ENCODE data around the gene VASN.
A peak's percentile ranks its signal among the peaks of the same experiment; 100 is the strongest.

Gene VASN

GRCh38 chr16:4356820-4357219, 14.8 kb upstream of the VASN start:
- Mint-ChIP-seq H3K4me1 (ENCODE audit: low read depth) (peaks cover 2% of the 10 kb centered on the region), H3K27me3 (no peaks in the 10 kb centered on the region), H3K27ac (no peak overlapping the region), H3K4me3 (no peak overlapping the region), H3K9me3 (no peaks in the 10 kb centered on the region), H3K36me3 (ENCODE audit: low read depth) (peaks cover 55% of the 10 kb centered on the region)
- no peak for DNase-seq

GRCh38 chr16:4358236-4358635, 13.4 kb upstream of the VASN start:
- no peaks in the 10 kb centered on the region for H3K9me3 Mint-ChIP-seq
- H3K27me3 Mint-ChIP-seq = no peaks in the 10 kb centered on the region
- H3K27ac Mint-ChIP-seq = no peak overlapping the region
- H3K4me3 Mint-ChIP-seq = no peak overlapping the region
- H3K36me3 Mint-ChIP-seq (ENCODE audit: low read depth) = peaks cover 66% of the 10 kb centered on the region
- DNase-seq = no peak
- no peaks in the 10 kb centered on the region for H3K4me1 Mint-ChIP-seq (ENCODE audit: low read depth)

- H3K4me3 Mint-ChIP-seq = no peak overlapping the region
- no peaks in the 10 kb centered on the region for H3K9me3 Mint-ChIP-seq
- H3K27me3 Mint-ChIP-seq = no peaks in the 10 kb centered on the region
- peaks cover 67% of the 10 kb centered on the region for H3K36me3 Mint-ChIP-seq (ENCODE audit: low read depth)
- peak; percentile 84 for DNase-seq
- no peaks in the 10 kb centered on the region for H3K4me1 Mint-ChIP-seq (ENCODE audit: low read depth)
- H3K27ac Mint-ChIP-seq = peak overlapping the region; percentile 64
Observed at GRCh38 chr16:4358831-4359561, 12.7 kb upstream of the VASN start.

- Mint-ChIP-seq H3K9me3 (no peaks in the 10 kb centered on the region), H3K27me3 (no peaks in the 10 kb centered on the region), H3K27ac (no peak overlapping the region), H3K4me1 (ENCODE audit: low read depth) (no peaks in the 10 kb centered on the region), H3K4me3 (no peak overlapping the region), H3K36me3 (ENCODE audit: low read depth) (peaks cover 63% of the 10 kb centered on the region)
- DNase-seq = no peak
Observed at GRCh38 chr16:4359914-4360313, 11.7 kb upstream of the VASN start.

- no peak overlapping the region for H3K27ac Mint-ChIP-seq
- no peaks in the 10 kb centered on the region for H3K9me3 Mint-ChIP-seq
- H3K27me3 Mint-ChIP-seq = no peaks in the 10 kb centered on the region
- DNase-seq = no peak
- H3K4me1 Mint-ChIP-seq (ENCODE audit: low read depth) = no peaks in the 10 kb centered on the region
- H3K4me3 Mint-ChIP-seq = no peak overlapping the region
- H3K36me3 Mint-ChIP-seq (ENCODE audit: low read depth) = peaks cover 63% of the 10 kb centered on the region
Observed at GRCh38 chr16:4360538-4361021, 11.1 kb upstream of the VASN start.

GRCh38 chr16:4361033-4361943, 10.4 kb upstream of the VASN start:
- Mint-ChIP-seq H3K27ac (no peak overlapping the region), H3K4me3 (no peak overlapping the region)

GRCh38 chr16:4361944-4362311, 9.7 kb upstream of the VASN start:
- H3K27me3 Mint-ChIP-seq = no peaks in the 10 kb centered on the region
- no peaks in the 10 kb centered on the region for H3K4me1 Mint-ChIP-seq (ENCODE audit: low read depth)
- H3K4me3 Mint-ChIP-seq = no peak overlapping the region
- no peaks in the 10 kb centered on the region for H3K9me3 Mint-ChIP-seq
- no peak for DNase-seq
- peaks cover 66% of the 10 kb centered on the region for H3K36me3 Mint-ChIP-seq (ENCODE audit: low read depth)
- H3K27ac Mint-ChIP-seq = no peak overlapping the region

More at GRCh38 chr16:4361033-4361943, 10.4 kb upstream of the VASN start:
- H3K4me1 Mint-ChIP-seq (ENCODE audit: low read depth) = no peaks in the 10 kb centered on the region
- no peaks in the 10 kb centered on the region for H3K27me3 Mint-ChIP-seq
- no peaks in the 10 kb centered on the region for H3K9me3 Mint-ChIP-seq
- no peak for DNase-seq
- peaks cover 65% of the 10 kb centered on the region for H3K36me3 Mint-ChIP-seq (ENCODE audit: low read depth)

GRCh38 chr16:4362476-4363135, 9.0 kb upstream of the VASN start:
- H3K4me1 Mint-ChIP-seq (ENCODE audit: low read depth) = peaks cover 1% of the 10 kb centered on the region
- peaks cover 66% of the 10 kb centered on the region for H3K36me3 Mint-ChIP-seq (ENCODE audit: low read depth)
- H3K4me3 Mint-ChIP-seq = no peak overlapping the region
- no peaks in the 10 kb centered on the region for H3K27me3 Mint-ChIP-seq
- H3K9me3 Mint-ChIP-seq = no peaks in the 10 kb centered on the region
- no peak for DNase-seq
- H3K27ac Mint-ChIP-seq = peak overlapping the region; percentile 28

GRCh38 chr16:4364196-4365013, 7.2 kb upstream of the VASN start:
- peaks cover 52% of the 10 kb centered on the region for H3K36me3 Mint-ChIP-seq (ENCODE audit: low read depth)
- DNase-seq = no peak
- peak overlapping the region; percentile 33 for H3K27ac Mint-ChIP-seq
- no peak overlapping the region for H3K4me3 Mint-ChIP-seq
- peaks cover 2% of the 10 kb centered on the region for H3K4me1 Mint-ChIP-seq (ENCODE audit: low read depth)
- no peaks in the 10 kb centered on the region for H3K27me3 Mint-ChIP-seq
- no peaks in the 10 kb centered on the region for H3K9me3 Mint-ChIP-seq

- peaks cover 51% of the 10 kb centered on the region for H3K36me3 Mint-ChIP-seq (ENCODE audit: low read depth)
- no peaks in the 10 kb centered on the region for H3K27me3 Mint-ChIP-seq
- peaks cover 2% of the 10 kb centered on the region for H3K4me1 Mint-ChIP-seq (ENCODE audit: low read depth)
- no peaks in the 10 kb centered on the region for H3K9me3 Mint-ChIP-seq
- no peak for DNase-seq
- H3K27ac Mint-ChIP-seq = no peak overlapping the region
- no peak overlapping the region for H3K4me3 Mint-ChIP-seq
Observed at GRCh38 chr16:4365014-4365406, 6.6 kb upstream of the VASN start.

- no peak for DNase-seq
- H3K36me3 Mint-ChIP-seq (ENCODE audit: low read depth) = peaks cover 46% of the 10 kb centered on the region
- no peaks in the 10 kb centered on the region for H3K9me3 Mint-ChIP-seq
- H3K27me3 Mint-ChIP-seq = no peaks in the 10 kb centered on the region
- H3K4me1 Mint-ChIP-seq (ENCODE audit: low read depth) = peaks cover 2% of the 10 kb centered on the region
- H3K27ac Mint-ChIP-seq = no peak overlapping the region
- no peak overlapping the region for H3K4me3 Mint-ChIP-seq
Observed at GRCh38 chr16:4365615-4366014, 6.0 kb upstream of the VASN start.

GRCh38 chr16:4366016-4366415, 5.6 kb upstream of the VASN start:
- DNase-seq = no peak
- no peak overlapping the region for H3K27ac Mint-ChIP-seq

GRCh38 chr16:4367393-4367856, 4.2 kb upstream of the VASN start:
- no peak overlapping the region for H3K4me3 Mint-ChIP-seq
- peaks cover 5% of the 10 kb centered on the region for H3K4me1 Mint-ChIP-seq (ENCODE audit: low read depth)
- no peaks in the 10 kb centered on the region for H3K27me3 Mint-ChIP-seq
- H3K9me3 Mint-ChIP-seq = no peaks in the 10 kb centered on the region
- DNase-seq = no peak
- H3K36me3 Mint-ChIP-seq (ENCODE audit: low read depth) = peaks cover 31% of the 10 kb centered on the region
- H3K27ac Mint-ChIP-seq = peak overlapping the region; percentile 67

More at GRCh38 chr16:4366016-4366415, 5.6 kb upstream of the VASN start:
- no peak overlapping the region for H3K4me3 Mint-ChIP-seq
- no peaks in the 10 kb centered on the region for H3K9me3 Mint-ChIP-seq
- no peaks in the 10 kb centered on the region for H3K27me3 Mint-ChIP-seq
- H3K4me1 Mint-ChIP-seq (ENCODE audit: low read depth) = peaks cover 2% of the 10 kb centered on the region
- peaks cover 42% of the 10 kb centered on the region for H3K36me3 Mint-ChIP-seq (ENCODE audit: low read depth)
